Effector memory CD8-positive, alpha-beta T cell (primary cell): ENCODE results near the gene TDRD5.

ENCODE experiments used
- ATAC-seq: fragments of 150-1000 bp; cut with Tn5 transposase; replicated peaks from 2 replicates; pipeline ENCODE4 v1.10.0; 2021; ENCODE audit warnings: mild to moderate bottlenecking, moderate library complexity
- DNase-seq, 3 experiments: peaks; one replicate each; pipeline ENCODE4 v3.0.0; 2021
- H3K27ac Mint-ChIP-seq, 2 donors: one replicate each; pipeline ENCODE4 v1.8.0; 2022; ENCODE audit warnings: mild to moderate bottlenecking in 2 of 2, mixed read lengths in 2 of 2, moderate library complexity in 2 of 2
- H3K27me3 Mint-ChIP-seq, 2 donors: one replicate each; pipeline ENCODE4 v1.8.0; 2022; ENCODE audit warnings: mixed read lengths in 2 of 2
- H3K36me3 Mint-ChIP-seq: one replicate; pipeline ENCODE4 v1.8.0; 2022; ENCODE audit warnings: mild to moderate bottlenecking, moderate library complexity, mixed read lengths; ENCODE audit not compliant: insufficient read depth
- H3K4me1 Mint-ChIP-seq, 2 donors: one replicate each; pipeline ENCODE4 v1.8.0; 2022; ENCODE audit warnings: low read depth in 2 of 2, mixed read lengths in 2 of 2
- H3K4me3 Mint-ChIP-seq, 2 donors: one replicate each; pipeline ENCODE4 v1.8.0; 2022; ENCODE audit warnings: mild to moderate bottlenecking in 2 of 2, mixed read lengths in 2 of 2, moderate library complexity in 2 of 2
- H3K9me3 Mint-ChIP-seq, 2 donors: one replicate each; pipeline ENCODE4 v1.8.0; 2022; ENCODE audit warnings: mixed read lengths in 2 of 2

TDRD5 gene

DNA sequence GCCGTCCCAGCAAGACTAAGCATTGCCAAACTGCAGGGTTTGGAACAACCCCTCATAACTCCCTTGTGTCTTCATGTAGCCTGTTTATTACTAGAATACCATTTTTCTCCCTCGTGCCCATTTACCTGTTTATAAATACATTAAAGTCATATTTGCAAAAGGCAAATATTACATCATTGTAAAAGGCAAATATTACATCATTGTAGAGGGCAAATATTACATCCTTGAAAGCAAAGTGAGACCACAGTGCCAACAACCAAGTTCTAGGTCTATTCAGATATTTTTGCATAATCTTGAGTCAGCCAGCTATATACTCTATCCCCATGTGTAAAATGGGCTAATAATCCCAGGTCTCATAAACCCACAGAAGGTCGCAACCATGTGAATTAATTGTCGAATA lies 140.0 kb downstream of the TDRD5 start:
- peaks cover 25 to 39% of the 10 kb centered on the region in 2 donors for H3K27me3 Mint-ChIP-seq
- H3K4me1 Mint-ChIP-seq, result no peaks in the 10 kb centered on the region
- no peak overlapping the region for H3K4me3 Mint-ChIP-seq
- H3K9me3 Mint-ChIP-seq, result no peaks in the 10 kb centered on the region
- H3K36me3 Mint-ChIP-seq, result no peaks in the 10 kb centered on the region
- no peak for ATAC-seq
- DNase-seq, result no peak
- no peak overlapping the region for H3K27ac Mint-ChIP-seq
